Erythroblast (primary cell): ENCODE data around the gene VPS72.

Experiments used
- GATA1 ChIP-seq: IDR thresholded peaks from 2 replicates; pipeline ENCODE4 v1.6.1; 2011; ENCODE audit warnings: low read depth, mild to moderate bottlenecking, control low read depth, low read length, moderate library complexity
- POLR2A ChIP-seq: IDR thresholded peaks from 2 replicates; pipeline ENCODE4 v1.6.1; 2011; ENCODE audit warnings: mild to moderate bottlenecking, low read length

DNA sequence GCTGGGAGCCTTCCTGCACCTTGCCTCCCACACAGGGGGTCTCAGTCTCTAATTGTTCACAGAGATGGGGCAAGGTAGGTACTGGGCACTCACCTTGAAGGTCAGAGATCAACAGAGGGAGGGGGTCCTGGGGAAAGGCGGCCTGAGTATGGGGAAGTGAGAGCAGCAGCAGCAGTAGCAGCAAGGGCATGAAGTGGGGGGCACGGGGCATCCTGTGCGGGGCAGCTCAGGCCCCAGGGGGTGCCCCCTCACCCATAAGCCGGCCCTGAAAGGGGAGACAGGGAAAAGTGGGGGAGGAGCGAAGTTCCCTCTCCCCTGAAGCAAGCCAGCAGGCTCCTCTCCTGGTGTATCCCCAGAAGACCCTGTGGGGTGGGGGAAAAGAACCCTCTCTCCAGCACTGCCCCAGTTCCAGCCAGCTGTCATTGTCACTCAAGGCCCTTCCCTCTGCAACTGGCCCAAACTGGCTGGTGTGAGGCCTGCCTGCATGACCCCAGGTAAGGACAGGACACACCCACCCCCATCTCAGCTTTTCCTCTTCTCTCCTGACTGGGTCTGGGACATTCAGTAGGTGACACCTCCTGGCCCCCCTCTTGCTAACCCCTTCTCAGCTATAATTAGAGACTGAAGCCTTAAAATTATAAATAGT, 47.5 kb downstream of the VPS72 start:
- TF ChIP-seq POLR2A (no peak), GATA1 (no peak)
